ENCODE results near the gene TFF3.

DNA sequence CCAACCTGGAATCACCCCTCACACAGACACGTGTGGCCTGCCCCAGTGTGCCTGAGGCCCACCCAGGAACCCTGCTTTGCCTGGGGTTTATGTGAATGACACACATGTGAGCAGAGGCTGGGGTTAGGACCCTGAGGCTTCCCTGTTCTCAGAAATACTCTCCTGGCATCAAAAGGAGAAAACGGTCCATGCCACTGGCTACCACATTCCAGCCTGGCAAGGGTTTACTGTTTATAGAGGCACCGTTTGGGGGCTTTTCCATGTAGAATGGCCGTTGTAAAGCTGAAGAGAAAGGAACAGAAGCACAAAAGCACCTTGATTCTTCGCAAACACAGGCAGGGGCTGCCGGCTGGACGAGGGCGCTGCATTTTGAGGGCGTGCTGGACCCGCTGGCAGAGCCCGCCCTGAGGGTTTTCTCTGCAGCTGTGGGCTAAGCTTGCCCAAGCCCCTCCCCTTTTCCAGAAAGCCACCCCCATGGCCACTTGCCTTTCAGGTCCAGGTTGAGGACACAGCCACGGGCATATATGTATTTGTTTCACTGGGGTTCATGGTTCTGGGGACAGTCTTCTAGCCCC lies 13.0 kb downstream of the TFF3 start:
- TF ChIP-seq CTCF (IDR thresholded peaks at IDR 0.05; ENCODE audit: low read length) (no peak), EZH2 (optimal IDR thresholded peaks at IDR 0.05; ENCODE audit: low read depth, low read length) (no peak)

Data from MM.1S (cell line).